K562 (cell line): ENCODE data around the gene TMEM243. TPM values are rescaled to one million over a fixed set of nuclear protein-coding genes. Genes with fewer than 3 reads are reported as not detected.

Experiments used
- ATAC-seq: fragments of 200-7000 bp; cut with Tn5 transposase; 3 replicates; pipeline ENCODE4 v1.9.1; 2020; ENCODE audit warnings: moderate library complexity
- BruUV-seq: library from RNA; stranded (reverse); fragments of 400-500 nt; replicated peaks from 2 replicates; lab custom pipeline; 2021; lab: Mats Ljungman, UMichigan
- CTCF ChIA-PET: fragments of 300-600 bp; formaldehyde crosslinking; extraction: SDS; loops from one replicate; lab custom pipeline; 2021; ENCODE audit warnings: low intra/inter-chr PET ratio; lab: Yijun Ruan, JAX
- POLR2A ChIA-PET: fragments of 300-600, 350-650 bp; sonication (Branson Sonifier 250); formaldehyde crosslinking; extraction: SDS; loops from one replicate; lab custom pipeline; 2021; ENCODE audit warnings: antibody characterized with exemption, inconsistent platforms; lab: Yijun Ruan, JAX
- DNase-seq, 4 experiments: peaks; one replicate each; pipeline versions ENCODE4 v3.0.0 to v3.0.0-alpha.2; 2011 to 2018; ENCODE audit warnings: low spot score in 3 of 4, mixed read lengths in 3 of 4; ENCODE audit errors: extremely low read depth in 1 of 4
- FAIRE-seq: peaks from 2 replicates; lab custom pipeline; 2011; peaks lifted over from hg19 to GRCh38; lab: Jason Lieb, UNC
- H2AFZ ChIP-seq: 2 replicates; pipeline ENCODE4 v1.6.0; 2011; ENCODE audit warnings: low read depth, low read length, control low read depth, inconsistent platforms
- H3K27ac ChIP-seq: fragments of 200-600 bp; 3 replicates; pipeline ENCODE4 v1.8.0; 2011; ENCODE audit warnings: low read depth, mild to moderate bottlenecking, control low read depth, inconsistent platforms, low read length, moderate library complexity, mixed read lengths; ENCODE audit errors: extremely low read depth
- H3K27me3 ChIP-seq, 2 experiments: fragments of 300-600 bp in 1 of 2; 2 replicates in 1 of 2; 3 replicates in 1 of 2; pipeline versions ENCODE4 v1.6.0 to v1.8.0; 2011; ENCODE audit warnings: inconsistent platforms in 2 of 2, low read length in 2 of 2, mild to moderate bottlenecking in 1 of 2, mixed read lengths in 1 of 2, moderate library complexity in 1 of 2; ENCODE audit not compliant: control insufficient read depth in 2 of 2, insufficient read depth in 2 of 2
- H3K36me3 ChIP-seq: fragments of 300-600 bp; 3 replicates; pipeline ENCODE4 v1.8.0; 2011; ENCODE audit warnings: mild to moderate bottlenecking, low read length, inconsistent platforms; ENCODE audit not compliant: control insufficient read depth, insufficient read depth
- H3K4me1 ChIP-seq, 2 experiments: fragments of 200-600 bp in 1 of 2; replicated peaks in 1 of 2; 2 replicates in 1 of 2; 3 replicates in 1 of 2; pipeline versions ENCODE4 v1.5.1 to v1.8.0; 2011; ENCODE audit warnings: inconsistent platforms in 2 of 2, low read length in 2 of 2, mild to moderate bottlenecking in 1 of 2, mixed read lengths in 1 of 2, moderate library complexity in 1 of 2; ENCODE audit not compliant: control insufficient read depth in 2 of 2, insufficient read depth in 2 of 2
- H3K4me2 ChIP-seq: 2 replicates; pipeline ENCODE4 v1.6.1; 2011; ENCODE audit warnings: low read length, control low read depth, inconsistent platforms, mixed read lengths; ENCODE audit not compliant: insufficient read depth
- H3K4me3 ChIP-seq: fragments of 200-600 bp; sonication (generic), shearing (Covaris generic); 2 replicates; pipeline ENCODE4 v1.5.1; 2016; ENCODE audit warnings: control low read depth, inconsistent platforms
- H3K79me2 ChIP-seq: fragments of 200-600 bp; 3 replicates; pipeline ENCODE4 v1.8.0; 2011; ENCODE audit warnings: low read length, inconsistent platforms; ENCODE audit not compliant: control insufficient read depth, insufficient read depth
- H3K9ac ChIP-seq, 2 experiments: 2 replicates each; pipeline versions ENCODE4 v1.6.0 to v1.6.1; 2011; ENCODE audit warnings: low read depth in 2 of 2, low read length in 2 of 2, control low read depth in 1 of 2, inconsistent platforms in 1 of 2, mild to moderate bottlenecking in 1 of 2, mixed read lengths in 1 of 2; ENCODE audit not compliant: insufficient read depth in 1 of 2
- H3K9me1 ChIP-seq: one replicate; pipeline ENCODE4 v1.6.0; 2011; ENCODE audit warnings: inconsistent platforms, mild to moderate bottlenecking, low read length, moderate library complexity; ENCODE audit not compliant: control insufficient read depth, insufficient read depth
- H3K9me3 ChIP-seq: replicated peaks from 2 replicates; pipeline ENCODE4 v1.5.1; 2011; ENCODE audit warnings: low read depth, low read length, inconsistent platforms; ENCODE audit not compliant: control insufficient read depth, insufficient read depth
- H4K20me1 ChIP-seq: replicated peaks from 2 replicates; pipeline ENCODE4 v1.6.1; 2011; ENCODE audit warnings: low read length, inconsistent platforms, mixed read lengths; ENCODE audit not compliant: control insufficient read depth, insufficient read depth
- C11orf30 ChIP-seq: fragments of 450-650 bp; IDR thresholded peaks from 2 replicates; pipeline ENCODE4 v1.6.1; 2016; ENCODE audit warnings: low read depth, mild to moderate bottlenecking
- E2F3 ChIP-seq: fragments of 250-450 bp; sonication (Bioruptor Pico); IDR thresholded peaks from 2 replicates; pipeline ENCODE4 v1.4.0; 2020; ENCODE audit warnings: mild to moderate bottlenecking
- MAFF ChIP-seq: IDR thresholded peaks from 2 replicates; pipeline ENCODE4 v1.6.1; 2012; ENCODE audit warnings: low read length, improper control_type of control experiment
- MAFG ChIP-seq: fragments of 450-650 bp; conservative IDR thresholded peaks from 2 replicates; pipeline ENCODE4 v1.6.1; 2016; ENCODE audit warnings: missing genetic modification characterization, missing compliant biosample characterization
- ZNF316 ChIP-seq: fragments of 450-650 bp; IDR thresholded peaks from 2 replicates; pipeline ENCODE4 v1.6.1; 2016
- WGBS: fragments of 100-300 bp; shearing (Covaris generic); methylation state at CpG from one replicate; pipeline ENCODE4 v1.1.6; 2016; ENCODE audit warnings: low coverage, mixed read lengths; ENCODE audit not compliant: insufficient coverage; ENCODE audit errors: missing lambda C conversion rate; 5-methylcytosine and 5-hydroxymethylcytosine counted together
- in situ Hi-C: fragments of 300-500 bp; cut with MboI; formaldehyde crosslinking; loops from 4 replicates; pipeline ENCODE4 v1.15.0; 2018; ENCODE audit warnings: inconsistent platforms, mixed read lengths
- intact Hi-C: fragments of 100-400 bp; cut with micrococcal nuclease; formaldehyde crosslinking; loops from 2 replicates; pipeline ENCODE4 v1.14.2; 2022
- polyA plus RNA-seq, 8 experiments: library from polyadenylated mRNA; depleted of rRNA in 4 of 8; stranded (reverse) in 5 of 8; unstranded in 3 of 8; fragments of >200 nt; fragmentation: Nextera tagmentation in 2 of 8; fragmentation: Illumina TruSeq in 1 of 8; extraction: Ambion mirVana in 2 of 8; extraction: Trizol in 1 of 8; gene quantifications; 2 replicates each; pipeline versions ENCODE4 v1.2.1 to v1.2.3, GENCODE V29; 2011 to 2014; ENCODE audit warnings: inconsistent platforms in 1 of 8, missing spikeins in 1 of 8
- total RNA-seq, 7 experiments: library from RNA; depleted of rRNA in 6 of 7; stranded (reverse); fragments of >200 nt in 6 of 7; fragmentation: Illumina TruSeq in 2 of 7; extraction: Trizol in 2 of 7; gene quantifications; 2 replicates each; pipeline versions ENCODE4 v1.2.1 to v1.2.3, GENCODE V29; 2011 to 2021; ENCODE audit warnings: low replicate concordance in 1 of 7

Gene TMEM243
- total and polyA plus RNA-seq, 9 of the 15 experiments (the other 6 are each of a cell fraction or from before 2014, with no cell fraction given), result 3.9 to 8.6 (median 6.1) TPM

- Histone ChIP-seq H2AFZ (no peak overlapping the region), H3K27me3 (no peaks in the 10 kb centered on the region), H3K36me3 (peaks cover 97% of the 10 kb centered on the region), H3K79me2 (no peaks in the 10 kb centered on the region), H3K9ac (no peak overlapping the region), H3K9me1 (no peaks in the 10 kb centered on the region), H3K4me1 (no peaks in the 10 kb centered on the region), H3K4me3 (no peak overlapping the region), H3K4me2 (no peak overlapping the region), H4K20me1 (no peaks in the 10 kb centered on the region), H3K27ac (no peak overlapping the region), H3K9me3 (no peaks in the 10 kb centered on the region)
- in situ Hi-C loops, result no loop called here
- DNase-seq (no peak), ATAC-seq (no peak), FAIRE-seq (no peak)
- BruUV-seq, result no TSS peak
- CTCF ChIA-PET, result no interaction called here
- TF ChIP-seq C11orf30 (peak; percentile 51), E2F3 (CRISPR knock-in tag) (no peak), ZNF316 (peak; percentile 70), MAFG (tag) (peak; percentile 26; the same call in 1 of the 2 replicates), MAFF (0 out of 2 replicates have a peak, but pooled peaks have one; percentile 2)
- POLR2A ChIA-PET, result interaction anchor here (0.5 to 2.4 kb wide), 3 partner anchors 9 to 228 kb away, joined by 3 to 11 read pairs (median 4); no protein-coding TSS in a partner anchor
- intact Hi-C loops, result no loop called here
Measured at GRCh38 chr7:87171282-87171934, 48.1 kb downstream of the TMEM243 start.

- H3K4me3 ChIP-seq, result no peak overlapping the region
- no peak overlapping the region for H3K9ac ChIP-seq
- no peaks in the 10 kb centered on the region for H3K79me2 ChIP-seq
- no TSS peak for BruUV-seq
- H3K4me1 ChIP-seq, result no peaks in the 10 kb centered on the region
- H3K36me3 ChIP-seq, result peaks cover 97% of the 10 kb centered on the region
- no peak overlapping the region for H3K27ac ChIP-seq
- ATAC-seq (no peak), DNase-seq (no peak), FAIRE-seq (no peak)
- in situ Hi-C loops, result no loop called here
- H3K4me2 ChIP-seq, result no peak overlapping the region
- WGBS, result 91% methylated on average over 3 of the region's 3 CpGs
- no peak overlapping the region for H2AFZ ChIP-seq
- H4K20me1 ChIP-seq, result no peaks in the 10 kb centered on the region
- H3K9me3 ChIP-seq, result no peaks in the 10 kb centered on the region
- ChIA-PET POLR2A (interaction anchor here (0.9 to 2.4 kb wide), 3 partner anchors 8 to 16 kb away, joined by 3 to 11 read pairs (median 4); no protein-coding TSS in a partner anchor), CTCF (no interaction called here)
- no peaks in the 10 kb centered on the region for H3K9me1 ChIP-seq
- H3K27me3 ChIP-seq, result no peaks in the 10 kb centered on the region
- intact Hi-C loops, result no loop called here
Measured at GRCh38 chr7:87170828-87171227, 48.7 kb downstream of the TMEM243 start.
